IMR-90 (cell line): ENCODE results near the gene ASTN2. TPM values are rescaled to one million over a fixed set of nuclear protein-coding genes. Genes with fewer than 3 reads are reported as not detected.

Experiments used
- ATAC-seq: fragments of 200-7000 bp; cut with Tn5 transposase; 2 replicates; pipeline ENCODE4 v1.9.1; 2020; ENCODE audit warnings: low read depth, mild to moderate bottlenecking, moderate library complexity
- BruUV-seq: library from RNA; stranded (reverse); fragments of 400-500 nt; replicated peaks from 2 replicates; lab custom pipeline; 2021; lab: Mats Ljungman, UMichigan
- CTCF ChIA-PET: fragments of 300-600 bp; formaldehyde crosslinking; extraction: SDS; loops from one replicate; lab custom pipeline; 2021; ENCODE audit warnings: antibody characterized with exemption; lab: Yijun Ruan, JAX
- POLR2A ChIA-PET: fragments of 300-600 bp; sonication (Branson Sonifier 250); formaldehyde crosslinking; loops from one replicate; lab custom pipeline; 2022; ENCODE audit warnings: antibody characterized with exemption; ENCODE audit not compliant: unreplicated experiment; lab: Charles Lee
- DNase-seq: peaks from one replicate; pipeline ENCODE4 v3.0.0; 2013
- H2AFZ ChIP-seq: replicated peaks from 2 replicates; pipeline ENCODE3; 2013; ENCODE audit warnings: low read length, mild to moderate bottlenecking; ENCODE audit not compliant: poor library complexity
- H2AK5ac ChIP-seq: 2 replicates; pipeline ENCODE4 v1.6.1; 2013; ENCODE audit warnings: low read depth, low read length, inconsistent platforms
- H2AK9ac ChIP-seq: replicated peaks from 2 replicates; pipeline ENCODE3; 2013; ENCODE audit warnings: mild to moderate bottlenecking, low read depth, low read length, moderate library complexity; ENCODE audit not compliant: poor library complexity
- H2BK120ac ChIP-seq: 2 replicates; pipeline ENCODE4 v1.6.1; 2013; ENCODE audit warnings: low read depth, low read length, inconsistent platforms
- H2BK15ac ChIP-seq: 3 replicates; pipeline ENCODE4 v1.6.1; 2013; ENCODE audit warnings: low read depth, low read length, inconsistent platforms
- H2BK20ac ChIP-seq: 2 replicates; pipeline ENCODE4 v1.6.1; 2013; ENCODE audit warnings: low read depth, mild to moderate bottlenecking, inconsistent platforms, low read length, moderate library complexity
- H2BK5ac ChIP-seq: 2 replicates; pipeline ENCODE4 v1.6.1; 2013; ENCODE audit warnings: mild to moderate bottlenecking, low read depth, low read length, inconsistent platforms; ENCODE audit not compliant: poor library complexity, severe bottlenecking
- H3K14ac ChIP-seq: replicated peaks from 2 replicates; pipeline ENCODE4 v1.6.1; 2013; ENCODE audit warnings: low read depth, low read length, inconsistent platforms
- H3K18ac ChIP-seq: 2 replicates; pipeline ENCODE4 v1.6.1; 2013; ENCODE audit warnings: low read depth, low read length, control low read depth
- H3K23ac ChIP-seq: 2 replicates; pipeline ENCODE4 v1.6.1; 2013; ENCODE audit warnings: low read depth, low read length, inconsistent platforms
- H3K27ac ChIP-seq: 2 replicates; pipeline ENCODE4 v1.5.1; 2013; ENCODE audit warnings: mild to moderate bottlenecking, control low read depth, low read length; ENCODE audit not compliant: insufficient read depth
- H3K27me3 ChIP-seq: 2 replicates; pipeline ENCODE4 v1.6.1; 2013; ENCODE audit warnings: low read length; ENCODE audit not compliant: control insufficient read depth, insufficient read depth
- H3K36me3 ChIP-seq: 2 replicates; pipeline ENCODE4 v1.6.1; 2013; ENCODE audit warnings: low read length, mixed read lengths; ENCODE audit not compliant: control insufficient read depth, insufficient read depth
- H3K4ac ChIP-seq: 2 replicates; pipeline ENCODE4 v1.6.1; 2013; ENCODE audit warnings: low read depth, low read length, inconsistent platforms
- H3K4me1 ChIP-seq: 2 replicates; pipeline ENCODE4 v1.6.1; 2013; ENCODE audit warnings: low read length, mixed read lengths; ENCODE audit not compliant: control insufficient read depth, insufficient read depth
- H3K4me2 ChIP-seq: 2 replicates; pipeline ENCODE4 v1.6.1; 2013; ENCODE audit warnings: low read depth, mild to moderate bottlenecking, control low read depth, low read length, moderate library complexity
- H3K4me3 ChIP-seq: 2 replicates; pipeline ENCODE4 v1.5.1; 2013; ENCODE audit warnings: low read depth, mild to moderate bottlenecking, control low read depth, low read length, moderate library complexity; ENCODE audit not compliant: insufficient read depth
- H3K56ac ChIP-seq: 2 replicates; pipeline ENCODE4 v1.6.1; 2013; ENCODE audit warnings: low read length, inconsistent platforms; ENCODE audit not compliant: insufficient read depth; ENCODE audit errors: extremely low read depth
- H3K79me1 ChIP-seq, 2 experiments: 2 replicates each; pipeline ENCODE4 v1.6.1; 2013; ENCODE audit warnings: low read length in 2 of 2, inconsistent platforms in 1 of 2, low read depth in 1 of 2
- H3K9ac ChIP-seq: 2 replicates; pipeline ENCODE4 v1.6.1; 2013; ENCODE audit warnings: low read depth, low read length, control low read depth
- H3K9me1 ChIP-seq: 2 replicates; pipeline ENCODE4 v1.6.1; 2013; ENCODE audit warnings: low read length, inconsistent platforms; ENCODE audit not compliant: insufficient read depth
- H3K9me3 ChIP-seq: 2 replicates; pipeline ENCODE4 v1.6.1; 2013; ENCODE audit warnings: low read length; ENCODE audit not compliant: control insufficient read depth, insufficient read depth
- H4K20me1 ChIP-seq: 2 replicates; pipeline ENCODE4 v1.6.1; 2013; ENCODE audit warnings: low read length, inconsistent platforms; ENCODE audit not compliant: insufficient read depth
- H4K5ac ChIP-seq: 2 replicates; pipeline ENCODE4 v1.6.1; 2013; ENCODE audit warnings: mild to moderate bottlenecking, low read depth, low read length, control low read depth
- H4K8ac ChIP-seq, 2 experiments: 2 replicates each; pipeline ENCODE4 v1.6.1; 2013; ENCODE audit warnings: low read depth in 2 of 2, low read length in 2 of 2, control low read depth in 1 of 2, inconsistent platforms in 1 of 2
- H4K91ac ChIP-seq: 2 replicates; pipeline ENCODE4 v1.6.1; 2013; ENCODE audit warnings: low read depth, low read length, inconsistent platforms; ENCODE audit not compliant: insufficient read depth
- BHLHE40 ChIP-seq: fragments of 150-350 bp; IDR thresholded peaks from 2 replicates; pipeline ENCODE4 v1.6.1; 2016; ENCODE audit warnings: mild to moderate bottlenecking, low read depth, low read length
- CEBPB ChIP-seq: IDR thresholded peaks from 2 replicates; pipeline ENCODE4 v1.6.1; 2012; ENCODE audit warnings: low read depth, low read length, improper control_type of control experiment
- CHD1 ChIP-seq: IDR thresholded peaks from 2 replicates; pipeline ENCODE4 v1.6.1; 2012; ENCODE audit warnings: low read depth, low read length, improper control_type of control experiment
- CTCF ChIP-seq: conservative IDR thresholded peaks from 2 replicates; pipeline ENCODE4 v1.5.1; 2012; ENCODE audit warnings: mild to moderate bottlenecking, low read depth, low read length, improper control_type of control experiment
- ELK1 ChIP-seq: fragments of 150-350 bp; IDR thresholded peaks from 2 replicates; pipeline ENCODE4 v1.6.1; 2016; ENCODE audit warnings: low read depth, mild to moderate bottlenecking, low read length, moderate library complexity, borderline replicate concordance
- FOS ChIP-seq: fragments of 150-350 bp; IDR thresholded peaks from 2 replicates; pipeline ENCODE4 v1.6.1; 2016; ENCODE audit warnings: low read depth, low read length
- MAFK ChIP-seq: IDR thresholded peaks from 2 replicates; pipeline ENCODE4 v1.6.1; 2012; ENCODE audit warnings: low read depth, low read length, improper control_type of control experiment
- MAZ ChIP-seq: IDR thresholded peaks from 2 replicates; pipeline ENCODE4 v1.6.1; 2012; ENCODE audit warnings: low read depth, mild to moderate bottlenecking, low read length, improper control_type of control experiment, moderate library complexity, borderline replicate concordance
- MXI1 ChIP-seq: IDR thresholded peaks from 2 replicates; pipeline ENCODE4 v1.6.1; 2012; ENCODE audit warnings: low read depth, mild to moderate bottlenecking, low read length, moderate library complexity, borderline replicate concordance
- NFE2L2 ChIP-seq: fragments of 150-350 bp; IDR thresholded peaks from 2 replicates; pipeline ENCODE4 v1.6.1; 2016; ENCODE audit warnings: low read depth, mild to moderate bottlenecking, low read length
- POLR2A ChIP-seq: IDR thresholded peaks from 2 replicates; pipeline ENCODE4 v1.6.1; 2012; ENCODE audit warnings: mild to moderate bottlenecking, low read depth, low read length
- RAD21 ChIP-seq: IDR thresholded peaks from 2 replicates; pipeline ENCODE4 v1.6.1; 2012; ENCODE audit warnings: low read length, improper control_type of control experiment
- RCOR1 ChIP-seq: IDR thresholded peaks from 2 replicates; pipeline ENCODE4 v1.6.1; 2012; ENCODE audit warnings: mild to moderate bottlenecking, low read length, improper control_type of control experiment; ENCODE audit not compliant: insufficient replicate concordance
- RFX5 ChIP-seq: IDR thresholded peaks from 2 replicates; pipeline ENCODE4 v1.8.0; 2012; ENCODE audit warnings: low read depth, mild to moderate bottlenecking, low read length, moderate library complexity
- SMC3 ChIP-seq: fragments of 150-350 bp; IDR thresholded peaks from 2 replicates; pipeline ENCODE4 v1.6.1; 2016; ENCODE audit warnings: low read depth, mild to moderate bottlenecking, antibody characterized with exemption, low read length, moderate library complexity
- USF2 ChIP-seq: fragments of 150-350 bp; IDR thresholded peaks from 2 replicates; pipeline ENCODE4 v1.6.1; 2017; ENCODE audit warnings: mild to moderate bottlenecking, antibody characterized with exemption, low read length, low read depth
- WGBS, 2 experiments: methylation state at CpG; one replicate each; pipeline versions ENCODE4 v1.1.5 to v1.1.7; 2013; ENCODE audit warnings: missing lambda C conversion rate in 2 of 2; ENCODE audit not compliant: insufficient read length in 1 of 2; ENCODE audit errors: extremely low coverage in 2 of 2; 5-methylcytosine and 5-hydroxymethylcytosine counted together
- dilution Hi-C: fragments of 300-500 bp; cut with HindIII; formaldehyde crosslinking; loops from one replicate; pipeline ENCODE4 v1.14.3; 2018; ENCODE audit warnings: low sequenced_read_pairs; ENCODE audit not compliant: unreplicated experiment
- in situ Hi-C: fragments of 300-500 bp; cut with MboI; formaldehyde crosslinking; loops from 3 replicates; pipeline ENCODE4 v1.14.3; 2019; ENCODE audit warnings: low sequenced_read_pairs, inconsistent platforms, mixed read lengths
- intact Hi-C: fragments of 100-400 bp; cut with micrococcal nuclease; formaldehyde crosslinking; loops from 2 replicates; pipeline ENCODE4 v1.10.0; 2022
- polyA plus RNA-seq, 3 experiments: library from polyadenylated mRNA; depleted of rRNA; stranded (reverse); fragments of >200 nt; gene quantifications; 2 replicates each; pipeline ENCODE4 v1.2.3, GENCODE V29; 2012; ENCODE audit warnings: low replicate concordance in 1 of 3
- total RNA-seq: library from RNA; depleted of rRNA; stranded (reverse); fragments of >200 nt; gene quantifications from 2 replicates; pipeline ENCODE4 v1.2.3, GENCODE V29; 2012

ASTN2 gene
- total and polyA plus RNA-seq, 2 of the 4 experiments (the other 2 are of a cell fraction) = 3.8 to 6.8 TPM

GRCh38 chr9:116877072-116877471 lies 537.8 kb downstream of the ASTN2 start:
- intact Hi-C loops = no loop called here
- no CpG with 5 or more reads among the region's 3 CpGs for WGBS, 2 experiments
- in situ Hi-C loops = no loop called here

More at GRCh38 chr9:116877072-116877471, 537.8 kb downstream of the ASTN2 start:
- Histone ChIP-seq H2AK5ac (no peak overlapping the region), H2BK120ac (no peak overlapping the region), H3K4me2 (no peak overlapping the region), H3K36me3 (no peaks in the 10 kb centered on the region), H2AK9ac (no peak overlapping the region), H4K8ac (no peak overlapping the region), H3K4me3 (no peak overlapping the region), H3K27me3 (no peaks in the 10 kb centered on the region; the same call in 1 of the 2 replicates), H3K23ac (no peak overlapping the region), H2BK15ac (no peak overlapping the region), H2BK5ac (no peak overlapping the region), H3K9me3 (peaks cover 6% of the 10 kb centered on the region), H4K5ac (no peak overlapping the region), H3K9ac (no peak overlapping the region), H3K27ac (no peak overlapping the region), H4K91ac (no peak overlapping the region), H3K4ac (no peak overlapping the region), H2AFZ (no peak overlapping the region), H3K9me1 (no peaks in the 10 kb centered on the region), H4K20me1 (no peaks in the 10 kb centered on the region), H3K79me1 (no peaks in the 10 kb centered on the region), H2BK20ac (no peak overlapping the region), H3K18ac (no peak overlapping the region), H3K14ac (no peak overlapping the region), H3K4me1 (no peaks in the 10 kb centered on the region), H3K56ac (no peak overlapping the region)
- no TSS peak for BruUV-seq
- TF ChIP-seq USF2 (no peak), RCOR1 (no peak), BHLHE40 (no peak), RFX5 (no peak), MXI1 (no peak), FOS (no peak), NFE2L2 (no peak), CHD1 (no peak), RAD21 (no peak), SMC3 (no peak), CTCF (no peak), POLR2A (no peak), ELK1 (no peak), MAFK (no peak), MAZ (no peak), CEBPB (no peak)
- ChIA-PET CTCF (no interaction called here), POLR2A (no interaction called here)
- ATAC-seq (no peak), DNase-seq (no peak)
- dilution Hi-C loops = no loop called here
